Ovary (tissue), 9 donors: Measurements from ENCODE around the gene CCNK. TPM values are rescaled to one million over a fixed set of nuclear protein-coding genes. Genes with fewer than 3 reads are reported as not detected.

Experiments used
- DNase-seq, 5 donors: peaks; one replicate each; pipeline ENCODE4 v3.0.0-alpha.2; 2019 to 2020
- H3K27ac ChIP-seq, 2 donors: fragments of 200-600 bp; one replicate each; pipeline versions ENCODE4 v1.5.1 to v1.8.0; 2019 to 2022
- H3K27me3 ChIP-seq: fragments of 200-600 bp; one replicate; pipeline ENCODE4 v1.8.0; 2022
- H3K36me3 ChIP-seq: fragments of 200-600 bp; sonication (generic); one replicate; pipeline ENCODE4 v1.5.1; 2019
- H3K4me1 ChIP-seq: one replicate; pipeline ENCODE4 v1.8.1; 2013; ENCODE audit warnings: mild to moderate bottlenecking, moderate library complexity; ENCODE audit not compliant: insufficient read depth
- H3K4me3 ChIP-seq: fragments of 200-600 bp; sonication (generic); one replicate; pipeline ENCODE4 v1.5.1; 2017
- H3K9me3 ChIP-seq, 2 donors: fragments of 200-600 bp in 1 of 2; sonication (generic) in 1 of 2; one replicate each; pipeline versions ENCODE4 v1.5.1 to v1.8.1; 2013 to 2019; ENCODE audit warnings: mild to moderate bottlenecking in 1 of 2, moderate library complexity in 1 of 2
- EP300 ChIP-seq: sonication (generic); formaldehyde crosslinking; IDR thresholded peaks from one replicate; pipeline ENCODE4 v1.6.1; 2017; ENCODE audit warnings: antibody characterized with exemption
- POLR2A ChIP-seq: fragments of 450-650 bp; IDR thresholded peaks from one replicate; pipeline ENCODE4 v1.6.1; 2017; ENCODE audit warnings: antibody characterized with exemption, mild to moderate bottlenecking, moderate library complexity
- WGBS, 3 donors: extraction: QIAGEN DNeasy Blood & Tissue Kit in 1 of 3; methylation state at CpG; one replicate each; pipeline versions ENCODE4 v1.1.5 to v1.1.7; 2013 to 2017; 5-methylcytosine and 5-hydroxymethylcytosine counted together
- intact Hi-C, 4 donors: fragments of 100-400 bp; cut with DNase I; formaldehyde crosslinking; loops; one replicate each; pipeline versions ENCODE4 v1.11.0 to v1.15.1; 2022 to 2023
- polyA plus RNA-seq, 2 donors: library from polyadenylated mRNA; stranded (reverse); fragments of 200-250 nt in 1 of 2; fragments of 350-450 nt in 1 of 2; fragmentation: Illumina TruSeq in 1 of 2; extraction: RNeasy Lipid Tissue Mini Kit (QIAGEN cat#74804) in 1 of 2; gene quantifications; one replicate each; pipeline ENCODE4 v1.2.3, GENCODE V29; 2013 to 2014
- total RNA-seq, 7 donors: library from RNA; depleted of rRNA in 2 of 7; stranded (reverse); fragments of >200 nt in 2 of 7; fragmentation: NEBNext Ultra II Directional in 3 of 7; extraction: Animal tissue kit (Norgen Biotek cat#: 25700) in 3 of 7; gene quantifications; one replicate each; pipeline versions ENCODE4 v1.1.0 to v1.2.4, GENCODE V29; 2016 to 2023
- TF ChIP-seq, protein P1 (sequence below), 3 donors: fragments of 450-650 bp in 2 of 3; fragments of 200-600 bp in 1 of 3; IDR thresholded peaks; one replicate each; pipeline versions ENCODE4 v1.5.1 to v1.8.0; 2016 to 2022; ENCODE audit warnings: antibody characterized with exemption in 3 of 3, mild to moderate bottlenecking in 1 of 3
- donor health status: DM: no; HTN: no; CAD: no; lungs with moderate emphysema.
- donor health status: DM: no; HTN: no; CAD: no.
- donor health status: Bipolar disorder and iron deficiency.
- donor health status: DM: yes; HTN: yes; CAD: no.
- donor health status: DM: no; HTN: no; CAD: no.
- donor health status: DM: yes; HTN: yes; CAD: no.

The CCNK gene
- total and polyA plus RNA-seq, 9 donors: 17.3 to 60.0 (median 46.8) TPM

DNA sequence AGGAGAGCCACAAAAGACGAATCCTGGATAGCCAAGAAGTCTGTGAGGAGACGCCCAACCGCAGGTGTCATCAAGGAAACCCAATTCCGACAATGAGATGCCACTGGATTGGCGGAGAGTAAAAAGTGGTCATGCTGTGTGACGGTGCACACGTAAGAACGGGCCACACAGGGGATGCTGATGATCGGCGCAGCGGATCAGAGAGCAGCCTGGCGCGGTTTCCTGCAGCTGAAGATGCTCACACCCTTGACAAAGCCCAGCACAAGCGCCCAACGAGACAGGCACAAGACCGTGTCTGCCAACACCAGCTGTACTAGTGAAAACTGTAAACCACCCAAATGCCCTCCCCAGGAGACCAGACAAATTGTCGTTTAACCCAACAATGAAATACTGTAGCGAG is 67.0 kb downstream of the CCNK start:
- Histone ChIP-seq H3K36me3 (no peaks in the 10 kb centered on the region), H3K27ac (no peak overlapping the region), H3K9me3 (no peaks in the 10 kb centered on the region), H3K4me3 (no peak overlapping the region), H3K27me3 (no peaks in the 10 kb centered on the region), H3K4me1 (peaks cover 5% of the 10 kb centered on the region)
- intact Hi-C loops: no loop called here
- TF ChIP-seq EP300 (no peak), POLR2A (no peak)
- TF ChIP-seq, protein P1, sequence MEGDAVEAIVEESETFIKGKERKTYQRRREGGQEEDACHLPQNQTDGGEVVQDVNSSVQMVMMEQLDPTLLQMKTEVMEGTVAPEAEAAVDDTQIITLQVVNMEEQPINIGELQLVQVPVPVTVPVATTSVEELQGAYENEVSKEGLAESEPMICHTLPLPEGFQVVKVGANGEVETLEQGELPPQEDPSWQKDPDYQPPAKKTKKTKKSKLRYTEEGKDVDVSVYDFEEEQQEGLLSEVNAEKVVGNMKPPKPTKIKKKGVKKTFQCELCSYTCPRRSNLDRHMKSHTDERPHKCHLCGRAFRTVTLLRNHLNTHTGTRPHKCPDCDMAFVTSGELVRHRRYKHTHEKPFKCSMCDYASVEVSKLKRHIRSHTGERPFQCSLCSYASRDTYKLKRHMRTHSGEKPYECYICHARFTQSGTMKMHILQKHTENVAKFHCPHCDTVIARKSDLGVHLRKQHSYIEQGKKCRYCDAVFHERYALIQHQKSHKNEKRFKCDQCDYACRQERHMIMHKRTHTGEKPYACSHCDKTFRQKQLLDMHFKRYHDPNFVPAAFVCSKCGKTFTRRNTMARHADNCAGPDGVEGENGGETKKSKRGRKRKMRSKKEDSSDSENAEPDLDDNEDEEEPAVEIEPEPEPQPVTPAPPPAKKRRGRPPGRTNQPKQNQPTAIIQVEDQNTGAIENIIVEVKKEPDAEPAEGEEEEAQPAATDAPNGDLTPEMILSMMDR (IDR thresholded peaks at IDR 0.05): no peak
- DNase-seq: no peak
- WGBS, 3 donors: 89 to 95% (median 92%) methylated on average over 18 of the region's 18 CpGs

GRCh38 chr14:99548871-99549515 is 67.8 kb downstream of the CCNK start:
- no peaks in the 10 kb centered on the region for H3K36me3 ChIP-seq
- no peaks in the 10 kb centered on the region for H3K27me3 ChIP-seq
- peaks cover 5% of the 10 kb centered on the region for H3K4me1 ChIP-seq
- H3K4me3 ChIP-seq: no peak overlapping the region
- intact Hi-C loops: no loop called here
- TF ChIP-seq, protein P1 (IDR thresholded peaks at IDR 0.05): no peak
- no peak for TF ChIP-seq POLR2A
- no peak for TF ChIP-seq EP300
- H3K9me3 ChIP-seq: no peaks in the 10 kb centered on the region
- 45 to 54% (median 49%) methylated on average over 10 of the region's 10 CpGs for WGBS, 3 donors
- H3K27ac ChIP-seq: no peak overlapping the region
- DNase-seq: no peak

- Histone ChIP-seq H3K27me3 (no peaks in the 10 kb centered on the region), H3K36me3 (no peaks in the 10 kb centered on the region), H3K4me3 (no peak overlapping the region), H3K27ac (no peak overlapping the region), H3K9me3 (no peaks in the 10 kb centered on the region), H3K4me1 (peaks cover 5% of the 10 kb centered on the region)
- 66 to 84% (median 67%) methylated on average over 10 of the region's 10 CpGs for WGBS, 3 donors
- DNase-seq: no peak
- intact Hi-C loops: no loop called here
- TF ChIP-seq POLR2A (no peak), EP300 (no peak)
- TF ChIP-seq, protein P1 (IDR thresholded peaks at IDR 0.05): no peak
Measured at GRCh38 chr14:99549684-99550083, 68.5 kb downstream of the CCNK start.

DNA sequence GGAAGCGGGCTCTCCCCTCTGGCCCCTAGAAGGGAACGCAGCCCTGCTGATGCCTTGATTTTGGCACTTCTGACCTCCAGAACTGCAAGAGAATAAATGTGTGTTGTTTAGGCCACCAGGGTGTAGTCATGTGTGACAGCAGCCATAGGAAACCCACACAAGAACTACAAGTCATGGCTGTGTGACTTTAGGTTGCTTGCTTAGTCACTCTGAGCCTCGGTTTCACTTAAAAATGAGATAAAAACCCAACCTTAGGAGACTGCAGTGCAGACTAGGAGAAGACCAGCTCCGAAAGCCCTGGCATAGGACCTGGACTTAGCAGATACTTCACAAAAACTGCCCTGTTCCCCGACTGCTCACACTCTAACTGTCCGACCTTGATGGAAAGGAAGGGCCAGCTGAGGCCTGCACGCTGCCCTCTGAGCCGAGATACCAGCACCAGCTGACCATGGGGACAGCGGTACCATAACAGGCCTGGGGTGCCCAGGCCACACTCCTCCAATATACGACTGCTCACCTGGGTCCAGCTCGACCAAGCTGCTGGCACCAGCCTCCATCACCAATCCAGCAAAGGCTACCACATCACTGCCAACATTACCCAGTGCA is 69.3 kb downstream of the CCNK start:
- Histone ChIP-seq H3K4me3 (no peak overlapping the region), H3K9me3 (no peaks in the 10 kb centered on the region), H3K27ac (no peak overlapping the region), H3K36me3 (no peaks in the 10 kb centered on the region), H3K4me1 (peaks cover 9% of the 10 kb centered on the region), H3K27me3 (no peaks in the 10 kb centered on the region)
- intact Hi-C loops: no loop called here
- 91 to 94% (median 94%) methylated on average over 11 of the region's 11 CpGs for WGBS, 3 donors
- TF ChIP-seq EP300 (no peak), POLR2A (no peak)
- TF ChIP-seq, protein P1 (IDR thresholded peaks at IDR 0.05): no peak
- DNase-seq: no peak
